Stimulated activated CD8-positive, alpha-beta memory T cell treated with anti-CD3 and anti-CD28 coated beads, Interleukin-15, amount 100 ng/mL, for 1 hour (primary cell): ENCODE results near the gene TRIM77.
"Not testable (repeated sequence)": the region's sequence is repeated elsewhere in the genome, so short reads cannot be mapped to it uniquely, and the experiment has no call there.

ENCODE experiments used
- DNase-seq: peaks from one replicate; pipeline ENCODE4 v3.0.0-alpha.2; 2020; ENCODE audit warnings: low read depth

Gene TRIM77, protein sequence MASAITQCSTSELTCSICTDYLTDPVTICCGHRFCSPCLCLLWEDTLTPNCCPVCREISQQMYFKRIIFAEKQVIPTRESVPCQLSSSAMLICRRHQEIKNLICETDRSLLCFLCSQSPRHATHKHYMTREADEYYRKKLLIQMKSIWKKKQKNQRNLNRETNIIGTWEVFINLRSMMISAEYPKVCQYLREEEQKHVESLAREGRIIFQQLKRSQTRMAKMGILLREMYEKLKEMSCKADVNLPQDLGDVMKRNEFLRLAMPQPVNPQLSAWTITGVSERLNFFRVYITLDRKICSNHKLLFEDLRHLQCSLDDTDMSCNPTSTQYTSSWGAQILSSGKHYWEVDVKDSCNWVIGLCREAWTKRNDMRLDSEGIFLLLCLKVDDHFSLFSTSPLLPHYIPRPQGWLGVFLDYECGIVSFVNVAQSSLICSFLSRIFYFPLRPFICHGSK

GRCh38 chr11:89709999-89710398 is at the start of gene TRIM77:
TSS of gene TRIM77 (plus strand) at chr11:89710299. CDS start at chr11:89710299, 0 bp downstream.
- DNase-seq = not testable (repeated sequence)

- DNase-seq = no peak
Observed at GRCh38 chr11:89667001-89667400, 43.1 kb upstream of the TRIM77 start.

- not testable (repeated sequence) for DNase-seq
Observed at GRCh38 chr11:89668158-89668557, 41.9 kb upstream of the TRIM77 start.

DNA sequence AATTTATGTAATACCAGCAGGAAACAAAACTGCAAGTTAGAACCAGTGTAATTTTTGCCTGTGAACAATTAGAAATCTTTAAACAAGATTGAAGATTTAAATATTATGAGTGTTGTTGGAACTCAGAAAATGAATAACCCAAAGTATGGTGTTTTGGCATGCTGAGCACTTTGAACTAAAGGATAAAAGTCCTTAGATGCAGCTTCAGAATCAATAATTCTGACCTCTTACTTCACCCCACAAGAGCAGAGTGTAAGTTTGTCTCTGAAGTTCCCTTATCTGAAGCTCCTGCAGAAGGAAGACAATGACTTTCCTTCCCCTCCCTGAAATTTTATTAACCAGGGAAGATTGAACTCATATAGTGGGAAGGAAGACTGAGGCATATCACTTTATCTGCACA is 40.5 kb upstream of the TRIM77 start:
- not testable (repeated sequence) for DNase-seq

DNA sequence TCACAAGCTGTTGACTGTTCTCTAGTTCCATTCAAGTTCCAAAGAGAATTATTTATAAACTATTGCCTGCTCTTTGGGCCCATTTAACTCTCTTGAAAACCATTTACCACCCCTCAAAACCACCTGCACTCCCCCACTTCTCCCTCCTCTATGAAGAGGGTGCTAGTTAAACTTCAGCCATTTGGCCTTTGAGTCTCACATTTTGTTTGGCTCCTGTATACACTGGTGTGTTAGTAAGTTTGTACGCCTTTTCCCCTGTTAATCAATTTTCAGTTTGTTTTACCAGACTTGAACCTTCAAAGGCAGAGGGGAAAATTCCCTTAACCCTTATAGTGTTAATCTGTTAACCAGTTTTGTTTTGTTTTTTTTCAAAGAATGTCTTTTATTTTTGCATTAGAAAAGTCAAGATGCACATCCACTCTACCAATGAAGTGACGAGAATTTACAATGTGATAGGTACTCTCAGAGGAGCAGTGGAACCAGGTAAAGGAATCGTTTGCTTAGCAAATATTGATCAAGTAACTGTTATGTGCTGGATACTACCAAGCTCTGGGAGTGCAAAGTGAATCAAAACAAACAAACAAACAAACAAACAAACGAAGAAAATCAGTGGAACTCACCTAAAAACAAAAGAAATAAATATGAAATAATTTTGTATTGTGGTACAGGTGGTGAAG is 40.0 kb upstream of the TRIM77 start:
- not testable (repeated sequence) for DNase-seq

DNA sequence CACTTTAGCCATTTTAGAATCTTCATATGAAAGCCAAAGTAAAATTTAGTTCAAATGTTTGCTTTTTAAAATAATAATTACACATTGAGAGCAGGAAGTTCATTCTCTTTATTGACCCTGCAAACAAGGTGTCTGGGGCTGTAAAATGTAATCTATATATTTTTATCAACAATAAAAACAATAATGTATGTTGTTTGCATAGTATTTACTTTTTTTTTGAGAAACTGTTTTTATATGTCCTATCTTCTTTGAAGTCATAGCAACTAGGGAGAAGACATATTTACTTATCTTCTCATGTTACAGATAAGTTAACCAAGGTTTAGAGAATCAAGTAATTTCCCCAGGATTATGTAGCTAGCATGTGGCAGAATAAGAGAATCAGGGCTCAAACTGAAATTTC is 37.6 kb upstream of the TRIM77 start:
- DNase-seq = not testable (repeated sequence)

DNA sequence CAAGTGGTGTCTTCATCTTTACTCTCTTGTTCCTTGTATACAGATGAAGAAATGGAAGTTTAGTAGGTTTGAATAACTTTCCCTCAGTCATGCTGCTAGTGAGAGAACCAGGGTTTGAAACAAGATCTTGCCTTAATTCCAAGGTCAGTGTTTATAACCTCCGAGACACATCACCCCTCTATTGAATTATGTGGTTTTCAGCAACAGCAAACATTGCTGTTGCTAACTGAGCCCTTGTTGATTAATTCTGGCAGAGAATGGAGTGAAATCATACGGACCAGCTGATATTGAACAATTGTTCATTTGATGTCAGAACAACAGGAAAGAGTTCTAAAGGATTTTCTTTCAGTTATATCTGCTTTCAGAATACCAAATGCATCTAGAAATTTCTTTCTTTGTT is 36.7 kb upstream of the TRIM77 start:
- not testable (repeated sequence) for DNase-seq

DNA sequence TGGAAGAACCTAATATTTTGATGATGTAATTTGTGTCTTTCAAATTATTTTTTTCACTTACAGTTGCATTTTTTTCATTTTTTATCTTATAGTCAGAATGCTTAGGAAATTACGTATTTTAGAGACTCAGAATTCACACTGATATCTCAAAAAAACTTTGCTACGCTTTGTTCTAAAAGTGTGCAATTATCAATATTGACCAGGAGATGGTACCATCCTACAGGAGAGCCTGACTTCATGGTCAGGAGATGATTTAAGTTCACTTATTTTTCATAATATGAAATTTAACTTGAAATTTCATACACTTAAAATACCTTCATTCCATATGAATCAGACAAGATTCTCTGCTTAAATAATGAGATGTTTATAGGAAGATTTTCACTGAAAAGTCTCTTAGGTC is 34.7 kb upstream of the TRIM77 start:
- not testable (repeated sequence) for DNase-seq

GRCh38 chr11:89675948-89676347 is 34.2 kb upstream of the TRIM77 start:
- not testable (repeated sequence) for DNase-seq

DNA sequence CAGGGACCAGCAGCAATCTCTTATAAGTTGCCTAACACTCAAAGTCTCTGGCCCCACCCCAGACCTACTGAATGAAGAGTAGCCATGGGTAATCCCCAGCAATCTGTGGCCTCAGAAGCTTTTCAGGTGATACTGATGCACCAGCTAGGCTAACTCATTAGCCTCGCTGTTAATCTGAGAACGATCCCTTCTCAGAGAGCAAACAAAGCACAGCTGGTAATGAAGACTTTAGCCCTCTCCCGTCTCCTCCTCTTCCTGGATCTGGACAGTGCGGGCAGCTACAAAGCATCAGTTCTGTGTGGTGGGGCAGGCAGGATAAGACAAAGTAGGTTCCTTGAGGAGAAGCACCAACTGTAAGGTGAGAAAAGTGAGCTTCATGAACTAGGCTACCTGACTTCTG is 3.0 kb upstream of the TRIM77 start:
- DNase-seq = not testable (repeated sequence)

DNA sequence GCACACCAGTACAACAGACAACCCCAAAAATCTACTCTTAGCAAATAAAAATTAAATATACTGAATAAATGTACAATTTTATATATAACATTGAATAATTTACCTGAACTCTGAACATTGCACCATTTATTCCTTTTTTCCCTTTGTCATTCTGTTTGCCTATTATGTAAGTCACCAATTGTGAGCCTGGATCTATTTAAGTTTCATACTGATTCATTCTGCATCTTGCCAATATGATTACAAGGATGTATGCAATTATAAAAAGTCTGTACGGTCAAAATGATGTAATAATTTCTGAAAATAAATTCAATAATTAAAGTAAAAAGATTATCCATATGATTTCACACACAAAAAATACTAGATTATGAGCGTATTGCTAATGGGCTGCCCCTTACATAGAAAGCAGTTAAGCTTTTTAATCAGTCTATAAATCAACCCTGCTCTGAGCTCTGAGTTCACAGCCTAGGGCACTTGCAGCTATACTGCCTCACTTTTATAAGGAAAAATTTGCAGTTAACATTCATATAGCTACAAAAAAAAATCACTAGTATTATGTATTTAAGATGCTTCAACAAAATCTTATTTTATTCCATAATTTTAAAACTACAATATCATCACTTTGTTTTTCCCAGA is 14.9 kb downstream of the TRIM77 start:
- DNase-seq = not testable (repeated sequence)

DNA sequence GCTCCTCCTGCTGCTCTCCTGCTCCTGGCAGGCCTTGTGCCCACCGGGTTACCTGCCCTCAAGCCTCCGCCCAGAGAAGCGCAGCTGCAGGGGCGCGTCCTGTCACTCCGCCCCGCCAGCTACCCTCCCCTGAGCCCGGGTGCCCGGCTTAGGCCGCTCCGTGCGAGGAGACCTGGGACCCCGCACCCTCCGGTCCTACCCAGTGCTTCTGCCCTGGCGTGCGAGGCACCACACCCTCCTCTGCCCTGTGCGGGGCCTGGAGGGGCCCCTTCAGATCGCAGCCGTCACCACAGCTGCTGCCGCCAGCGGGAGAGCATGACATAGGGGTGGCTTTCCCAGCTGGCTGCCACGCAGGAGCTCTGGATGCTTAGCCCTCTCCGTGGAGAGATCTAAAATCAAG is 20.1 kb downstream of the TRIM77 start:
- DNase-seq = not testable (repeated sequence)

DNA sequence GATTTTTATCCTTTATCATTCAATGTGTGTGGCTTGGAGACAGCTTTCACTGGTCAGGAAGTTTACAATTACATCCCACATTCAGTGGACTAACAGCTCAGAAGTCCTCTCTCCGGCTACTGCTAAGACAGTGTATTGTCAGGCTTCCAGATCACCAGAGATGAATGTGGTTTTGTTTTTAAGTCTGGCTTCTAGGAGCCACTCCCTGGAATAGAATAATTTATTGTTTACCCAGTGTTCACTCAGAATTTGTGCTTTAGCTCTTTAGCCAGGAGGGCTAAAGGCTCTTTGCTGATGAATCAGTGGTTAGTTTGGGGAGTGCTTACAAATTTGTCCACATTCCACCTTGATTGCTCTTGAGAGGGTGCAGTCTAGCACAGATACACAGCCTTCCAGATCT is 26.5 kb downstream of the TRIM77 start:
- no peak for DNase-seq

GRCh38 chr11:89737116-89737515 is 27.0 kb downstream of the TRIM77 start:
- no peak for DNase-seq

GRCh38 chr11:89741406-89741805 is 31.3 kb downstream of the TRIM77 start:
- not testable (repeated sequence) for DNase-seq

DNA sequence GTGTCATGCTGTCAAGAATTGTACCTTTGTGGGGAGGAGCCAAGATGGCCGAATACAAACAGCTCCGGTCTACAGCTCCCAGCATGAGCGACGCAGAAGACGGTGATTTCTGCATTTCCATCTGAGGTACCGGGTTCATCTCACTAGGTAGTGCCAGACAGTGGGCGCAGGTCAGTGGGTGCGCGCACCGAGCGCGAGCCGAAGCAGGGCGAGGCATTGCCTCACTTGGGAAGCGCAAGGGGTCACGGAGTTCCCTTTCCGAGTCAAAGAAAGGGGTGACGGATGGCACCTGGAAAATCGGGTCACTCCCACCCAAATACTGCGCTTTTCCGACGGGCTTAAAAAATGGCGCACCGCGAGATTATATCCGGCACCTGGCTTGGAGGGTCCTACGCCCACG is 34.1 kb downstream of the TRIM77 start:
- DNase-seq = not testable (repeated sequence)

GRCh38 chr11:89750822-89751221 is 40.7 kb downstream of the TRIM77 start:
- not testable (repeated sequence) for DNase-seq
